NCI-H1105 (cell line): ENCODE results near the gene KYNU.
"Not testable (repeated sequence)": the region's sequence is repeated elsewhere in the genome, so short reads cannot be mapped to it uniquely, and the experiment has no call there.

Experiments used
- DNase-seq: peaks from one replicate; lab custom pipeline; 2025; lab: John Stamatoyannopoulos, UW

Gene KYNU

GRCh38 chr2:143089520-143089919 lies 212.1 kb downstream of the KYNU start:
- not testable (repeated sequence) for DNase-seq
